Measurements from ENCODE around the gene MALAT1. TPM values are rescaled to one million over a fixed set of nuclear protein-coding genes. Genes with fewer than 3 reads are reported as not detected.

The MALAT1 gene
- total RNA-seq, 1 donor from 2014 or later: 6,276 TPM

- Mint-ChIP-seq H3K27me3 (peaks cover 49% of the 10 kb centered on the region), H3K9me3 (no peaks in the 10 kb centered on the region), H3K4me3 (no peak overlapping the region), H3K4me1 (ENCODE audit: unreplicated experiment) (peaks cover 37% of the 10 kb centered on the region), H3K36me3 (peaks cover 37% of the 10 kb centered on the region), H3K27ac (no peak overlapping the region)
- no peak for DNase-seq (ENCODE audit: extremely low spot score, unreplicated experiment)
- TF ChIP-seq CTCF (conservative IDR thresholded peaks at IDR 0.05): no peak
These were observed 3.9 kb downstream of the MALAT1 start for GRCh38 chr11:65502555-65503367.

GRCh38 chr11:65503368-65503948 lies 4.6 kb downstream of the MALAT1 start:
- no peak for TF ChIP-seq CTCF (conservative IDR thresholded peaks at IDR 0.05)
- Mint-ChIP-seq H3K9me3 (no peaks in the 10 kb centered on the region), H3K4me3 (no peak overlapping the region), H3K27me3 (peaks cover 50% of the 10 kb centered on the region), H3K4me1 (ENCODE audit: unreplicated experiment) (peaks cover 38% of the 10 kb centered on the region), H3K27ac (no peak overlapping the region), H3K36me3 (peaks cover 37% of the 10 kb centered on the region)
- no peak for DNase-seq (ENCODE audit: extremely low spot score, unreplicated experiment)

GRCh38 chr11:65503949-65504673 lies 5.3 kb downstream of the MALAT1 start:
- peaks cover 37% of the 10 kb centered on the region for H3K36me3 Mint-ChIP-seq
- peaks cover 50% of the 10 kb centered on the region for H3K27me3 Mint-ChIP-seq
- DNase-seq (ENCODE audit: extremely low spot score, unreplicated experiment): no peak
- no peak for TF ChIP-seq CTCF (conservative IDR thresholded peaks at IDR 0.05)
- H3K27ac Mint-ChIP-seq: no peak overlapping the region
- H3K4me3 Mint-ChIP-seq: no peak overlapping the region
- peaks cover 38% of the 10 kb centered on the region for H3K4me1 Mint-ChIP-seq (ENCODE audit: unreplicated experiment)
- no peaks in the 10 kb centered on the region for H3K9me3 Mint-ChIP-seq

- H3K4me1 Mint-ChIP-seq (ENCODE audit: unreplicated experiment): peaks cover 38% of the 10 kb centered on the region
- no peak for DNase-seq (ENCODE audit: extremely low spot score, unreplicated experiment)
- no peak overlapping the region for H3K4me3 Mint-ChIP-seq
- no peak for TF ChIP-seq CTCF (conservative IDR thresholded peaks at IDR 0.05)
- H3K27ac Mint-ChIP-seq: no peak overlapping the region
- peaks cover 50% of the 10 kb centered on the region for H3K27me3 Mint-ChIP-seq
- H3K9me3 Mint-ChIP-seq: no peaks in the 10 kb centered on the region
- peaks cover 37% of the 10 kb centered on the region for H3K36me3 Mint-ChIP-seq
These were observed 6.0 kb downstream of the MALAT1 start for GRCh38 chr11:65504674-65505465.

All from type B pancreatic cell (in vitro differentiated cells).